HG03196 (cell line): Measurements from ENCODE around the gene SLC6A3.
"Not testable (repeated sequence)": the region's sequence is repeated elsewhere in the genome, so short reads cannot be mapped to it uniquely, and the experiment has no call there.

Experiments used
- ATAC-seq: cut with Tn5 transposase; IDR thresholded peaks from one replicate; pipeline ENCODE4 v1.9.1; 2021; ENCODE audit not compliant: unreplicated experiment

SLC6A3 gene

DNA sequence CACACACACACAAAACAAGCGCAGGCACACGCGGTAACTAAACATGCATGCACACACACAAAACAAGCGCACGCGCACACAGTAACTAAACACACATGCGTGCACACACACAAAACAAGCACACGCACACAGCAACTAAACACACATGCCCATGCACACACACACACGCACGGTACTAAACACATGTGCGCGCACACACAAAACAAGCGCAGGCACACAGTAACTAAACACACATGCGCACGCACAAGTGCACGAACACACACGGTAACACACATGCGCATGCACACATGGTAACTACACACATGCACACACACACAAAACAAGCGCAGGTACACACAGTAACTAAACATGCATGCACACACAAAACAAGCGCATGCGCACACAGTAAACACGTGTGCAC is 19.9 kb upstream of the SLC6A3 start:
- no peak for ATAC-seq

DNA sequence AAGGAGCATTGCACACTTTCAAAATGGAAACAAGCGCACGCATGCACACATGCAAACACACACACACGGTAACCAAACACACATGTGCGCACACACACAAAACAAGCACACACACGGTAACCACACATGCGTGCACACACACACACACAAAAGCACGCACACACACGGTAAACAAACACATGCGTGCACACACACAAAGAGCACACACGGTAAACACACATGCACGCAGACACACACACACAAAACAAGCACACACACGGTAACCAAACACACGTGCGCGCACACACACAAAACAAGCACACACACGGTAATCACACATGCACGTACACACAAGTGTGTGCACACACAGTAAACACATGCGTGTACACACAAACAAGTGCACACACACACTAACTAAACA is 19.3 kb upstream of the SLC6A3 start:
- no peak for ATAC-seq

DNA sequence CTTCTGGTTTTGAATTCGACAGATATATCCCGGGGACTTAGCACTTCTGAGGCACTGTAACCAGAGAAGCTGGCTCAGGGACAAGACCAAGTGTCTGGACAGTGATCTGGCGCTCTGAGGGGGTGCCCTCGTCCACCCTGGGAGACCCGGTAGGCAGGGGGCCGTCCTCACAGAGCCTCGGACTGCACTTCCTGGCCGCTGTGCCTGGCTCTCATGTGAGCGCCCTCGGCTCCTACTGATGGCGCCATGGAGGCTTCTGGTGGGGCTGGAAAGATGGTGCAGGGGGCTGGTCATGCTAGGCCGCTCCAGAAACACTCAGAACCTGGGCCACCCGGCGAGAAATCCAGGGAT is 18.8 kb upstream of the SLC6A3 start:
- no peak for ATAC-seq

DNA sequence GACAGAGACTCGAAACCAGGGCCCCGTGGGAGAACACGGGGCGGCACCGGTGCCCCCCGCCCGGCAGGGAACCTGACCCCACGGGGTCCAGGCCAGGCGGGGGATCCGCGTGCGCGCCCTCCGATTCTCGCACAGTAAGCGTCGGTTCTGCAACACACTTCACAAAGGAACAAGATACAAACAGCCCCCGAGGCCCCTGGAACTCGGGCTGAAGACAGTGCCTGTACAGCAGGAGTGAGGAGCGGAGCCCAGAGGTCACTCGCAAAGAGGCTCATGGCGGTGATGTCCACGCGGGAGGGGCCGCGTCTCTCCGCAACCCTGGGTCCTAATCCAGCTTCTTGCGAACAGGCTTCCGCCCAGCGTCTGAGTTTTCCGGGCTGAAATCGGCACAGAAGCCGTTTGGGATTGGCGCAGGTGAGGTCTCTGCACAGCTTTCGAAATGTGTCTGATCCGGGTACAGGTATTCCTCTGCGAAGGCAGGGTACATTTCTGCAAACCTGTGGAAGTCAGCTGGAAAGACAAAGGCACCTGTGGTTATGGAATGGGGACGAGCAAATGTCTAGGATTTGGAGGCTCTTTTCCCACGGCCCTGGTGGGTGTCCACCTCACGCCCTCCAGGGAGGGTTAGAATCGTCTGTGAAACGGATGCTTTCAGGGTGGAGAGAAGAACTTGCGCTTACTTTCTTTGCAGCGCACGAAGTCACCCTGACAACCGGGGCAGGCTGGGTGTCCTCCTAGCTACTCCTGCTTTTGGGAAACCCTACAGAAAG is 18.3 kb upstream of the SLC6A3 start:
- ATAC-seq: no peak

DNA sequence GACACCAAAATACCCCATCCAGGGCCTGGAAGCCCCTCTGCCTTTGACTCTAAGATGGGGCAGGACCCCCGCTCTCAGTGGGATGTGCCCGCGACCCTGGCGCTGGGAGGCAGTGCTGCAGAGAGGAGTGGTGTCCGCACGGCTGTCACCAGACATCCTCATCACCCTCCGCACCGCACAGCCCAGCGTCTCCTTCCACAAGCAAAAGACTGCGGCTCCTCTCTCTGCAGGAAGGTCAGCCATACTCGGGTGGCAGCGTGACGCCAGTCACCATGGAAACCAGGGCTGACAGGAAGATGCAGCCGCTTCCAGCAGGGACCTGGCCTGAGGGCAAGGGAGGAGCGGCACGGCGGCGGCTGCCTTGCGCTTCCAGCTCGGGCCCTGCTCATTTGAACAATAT is 17.1 kb upstream of the SLC6A3 start:
- ATAC-seq: no peak

DNA sequence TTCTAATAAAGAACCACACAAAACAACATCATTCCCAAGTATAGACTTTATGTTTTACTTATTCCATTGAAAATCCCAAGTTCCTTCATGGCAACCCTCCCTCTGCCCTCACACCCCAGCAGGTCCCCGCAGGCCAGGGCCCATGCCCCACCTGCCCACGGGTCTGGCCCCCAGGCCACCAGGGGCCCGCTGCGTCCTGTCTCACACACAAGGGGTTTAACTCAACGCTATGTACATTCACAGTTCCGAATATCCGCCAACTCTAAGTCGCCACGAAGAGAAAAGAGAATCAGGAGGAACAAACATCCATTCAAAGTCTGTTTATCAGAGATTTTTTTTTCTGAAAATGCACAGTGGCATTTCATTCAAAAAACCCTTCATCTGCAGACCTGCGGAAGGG is 16.2 kb upstream of the SLC6A3 start:
- ATAC-seq: no peak

DNA sequence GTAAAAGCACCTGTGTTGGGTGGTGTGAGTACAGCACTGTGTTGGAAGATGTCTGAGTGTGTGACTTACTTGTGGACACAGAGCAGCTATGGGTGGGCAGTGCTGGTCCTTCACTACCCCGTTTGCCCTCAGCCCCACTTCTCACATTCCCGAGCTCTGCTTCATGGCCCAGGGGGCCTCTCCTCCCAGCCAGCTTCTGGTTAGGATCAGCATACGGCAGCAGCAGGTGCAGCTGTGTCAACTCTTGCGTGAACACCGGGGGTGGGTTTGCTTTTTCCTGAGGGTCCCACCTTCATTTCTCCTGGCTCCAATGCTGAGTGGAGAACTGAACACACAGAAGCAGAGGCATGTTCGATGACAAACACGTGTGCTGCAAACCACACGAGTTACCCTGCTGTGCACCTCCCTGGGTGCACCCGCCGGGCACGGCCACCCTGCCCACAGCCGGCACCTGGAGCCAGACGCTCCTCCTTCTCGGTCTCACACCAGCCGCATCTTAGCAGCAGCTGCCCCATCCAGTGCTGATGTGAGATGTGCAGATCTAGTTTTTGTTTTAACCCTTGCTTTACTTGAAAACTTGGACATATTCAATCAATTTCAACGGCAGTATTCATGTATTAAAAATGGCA is 14.9 kb upstream of the SLC6A3 start:
- ATAC-seq: no peak

DNA sequence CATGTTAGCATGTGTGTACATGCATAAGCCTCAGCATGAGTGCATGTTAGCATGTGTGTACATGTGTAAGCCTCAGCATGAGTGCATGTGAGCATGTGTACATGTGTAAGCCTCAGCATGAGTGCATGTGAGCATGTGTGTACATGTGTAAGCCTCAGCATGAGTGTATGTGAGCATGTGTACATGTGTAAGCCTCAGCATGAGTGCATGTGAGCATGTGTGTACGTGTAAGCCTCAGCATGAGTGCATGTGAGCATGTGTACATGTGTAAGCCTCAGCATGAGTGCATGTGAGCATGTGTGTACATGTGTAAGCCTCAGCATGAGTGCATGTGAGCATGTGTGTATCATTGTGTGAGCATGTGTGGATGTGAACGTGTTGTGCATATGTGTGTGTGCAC is 14.2 kb upstream of the SLC6A3 start:
- ATAC-seq: not testable (repeated sequence)

DNA sequence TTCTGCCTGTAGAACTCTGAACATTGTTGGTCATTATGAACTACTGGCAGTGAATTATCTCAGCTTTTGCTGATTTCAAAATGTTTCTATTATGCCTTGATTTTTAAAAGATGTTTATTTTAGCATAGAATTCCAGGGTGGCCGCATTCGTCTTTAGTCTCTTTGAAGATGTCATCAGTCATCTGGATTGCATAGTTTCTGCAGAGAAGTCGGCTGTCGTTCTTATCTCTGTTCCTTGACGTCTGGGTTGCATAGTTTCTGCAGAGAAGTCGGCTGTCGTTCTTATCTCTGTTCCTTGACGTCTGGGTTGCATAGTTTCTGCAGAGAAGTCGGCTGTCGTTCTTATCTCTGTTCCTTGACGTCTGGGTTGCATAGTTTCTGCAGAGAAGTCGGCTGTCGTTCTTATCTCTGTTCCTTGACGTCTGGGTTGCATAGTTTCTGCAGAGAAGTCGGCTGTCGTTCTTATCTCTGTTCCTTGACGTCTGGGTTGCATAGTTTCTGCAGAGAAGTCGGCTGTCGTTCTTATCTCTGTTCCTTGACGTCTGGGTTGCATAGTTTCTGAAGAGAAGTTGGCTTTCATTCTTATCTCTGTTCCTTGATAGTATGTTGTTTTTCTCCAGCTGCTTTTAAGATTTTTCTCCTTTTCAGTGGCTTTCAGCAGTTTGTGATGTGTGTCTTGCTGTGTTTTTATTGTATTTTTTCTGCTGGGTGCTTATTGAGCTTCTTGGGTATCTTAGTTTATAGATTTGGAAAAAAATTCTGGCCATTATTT is 11.1 kb upstream of the SLC6A3 start:
- not testable (repeated sequence) for ATAC-seq

DNA sequence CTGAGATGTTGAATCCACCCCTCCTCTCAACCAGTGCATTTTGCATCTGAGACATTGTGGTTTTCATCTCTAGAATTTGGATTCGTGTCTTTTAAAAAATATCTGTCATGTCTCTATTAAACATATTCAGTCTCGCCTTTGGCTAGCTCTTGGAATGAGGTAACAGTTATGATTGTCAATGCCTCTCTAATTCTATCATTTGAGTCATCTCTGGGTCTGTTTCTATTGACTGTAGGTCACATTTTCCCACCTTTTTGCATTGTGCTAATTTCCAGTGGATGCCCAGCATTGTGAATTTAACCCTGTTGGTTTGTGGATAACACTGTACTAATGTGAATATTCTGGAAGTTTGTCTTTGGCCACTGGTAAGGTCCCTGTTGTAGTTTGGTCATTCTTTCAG is 8.4 kb upstream of the SLC6A3 start:
- no peak for ATAC-seq

DNA sequence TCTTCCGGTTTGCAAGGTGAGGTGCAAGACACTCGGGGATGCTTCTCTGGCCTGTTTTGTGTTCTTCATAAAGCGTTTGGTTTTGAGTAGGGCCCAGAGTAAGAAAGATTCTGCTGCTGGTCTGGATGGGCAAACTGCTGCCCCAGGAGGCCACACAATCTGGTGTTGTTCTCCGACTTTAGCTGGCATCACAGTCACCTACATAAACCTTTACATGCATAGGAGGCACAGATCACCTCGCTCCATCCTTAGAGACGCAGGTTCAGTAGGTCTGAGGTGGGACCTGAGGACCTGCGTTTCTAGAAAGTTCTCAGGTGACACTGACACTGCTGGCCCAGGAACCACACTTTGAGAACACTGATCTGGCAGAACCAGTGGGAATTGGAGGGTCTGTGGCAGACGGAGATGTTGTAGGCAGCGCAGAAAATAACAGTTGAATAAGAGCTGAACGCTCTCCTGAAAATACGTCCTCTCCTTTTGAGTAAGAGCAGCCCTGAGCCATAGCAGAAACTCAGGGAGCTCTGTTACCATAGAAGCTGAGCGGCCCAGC is 3.9 kb upstream of the SLC6A3 start:
- ATAC-seq: no peak

DNA sequence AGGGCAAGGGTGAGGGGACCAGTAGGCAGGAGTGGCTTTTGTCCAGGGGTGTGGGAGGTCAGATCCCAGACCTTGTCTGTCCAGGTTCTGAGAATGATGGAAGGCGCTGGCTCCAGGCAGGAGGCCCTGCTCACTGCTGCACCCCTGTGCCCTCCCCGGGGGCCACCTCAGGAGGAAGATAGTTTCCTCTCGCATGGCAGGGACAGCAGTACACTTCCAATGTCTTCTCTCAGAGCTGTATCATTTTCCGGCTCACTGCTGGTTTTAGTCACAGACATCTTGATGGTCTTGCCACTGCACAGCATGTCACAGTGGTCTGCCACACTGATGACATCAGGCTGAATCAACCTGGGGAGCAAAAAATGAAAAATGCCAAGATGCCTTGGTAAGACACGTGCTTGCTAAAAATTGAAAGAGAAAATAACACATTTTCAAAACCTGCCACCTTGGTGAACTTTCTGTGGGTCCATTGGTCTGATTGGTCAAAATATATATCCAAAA is 3.3 kb upstream of the SLC6A3 start:
- ATAC-seq: no peak

DNA sequence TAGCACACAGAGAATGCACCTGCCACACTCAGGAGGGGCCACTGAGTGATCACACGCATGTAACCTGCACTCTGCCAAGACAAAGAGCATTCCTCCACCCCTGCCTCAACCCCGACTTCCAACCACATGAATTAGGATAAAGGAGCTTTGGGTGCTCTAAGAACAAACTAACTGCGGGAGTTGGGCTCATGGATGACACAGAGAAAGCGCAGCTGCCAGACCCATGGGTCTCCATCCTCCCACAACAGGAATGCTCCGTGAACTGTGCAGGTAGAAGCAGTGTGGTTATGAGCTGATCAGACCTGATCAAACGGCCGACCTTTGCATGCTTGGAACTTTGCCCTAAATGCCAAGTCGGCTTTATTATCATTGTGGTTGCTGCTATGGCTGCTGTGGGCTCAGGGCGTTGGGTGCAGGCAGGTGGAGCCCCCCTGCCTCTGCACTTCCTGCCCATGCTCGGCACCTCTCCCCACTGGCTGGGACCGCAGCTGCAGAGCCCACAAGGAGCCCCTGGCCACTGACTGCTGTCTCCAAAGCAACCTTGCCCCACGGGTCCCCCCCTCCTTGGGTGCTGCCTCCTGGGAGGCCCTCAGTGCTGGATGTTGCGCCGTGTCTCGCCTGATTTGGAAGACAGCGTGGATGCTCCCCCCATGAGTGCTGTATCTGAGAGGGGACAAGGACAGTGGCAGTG is 2.6 kb upstream of the SLC6A3 start:
- no peak for ATAC-seq

DNA sequence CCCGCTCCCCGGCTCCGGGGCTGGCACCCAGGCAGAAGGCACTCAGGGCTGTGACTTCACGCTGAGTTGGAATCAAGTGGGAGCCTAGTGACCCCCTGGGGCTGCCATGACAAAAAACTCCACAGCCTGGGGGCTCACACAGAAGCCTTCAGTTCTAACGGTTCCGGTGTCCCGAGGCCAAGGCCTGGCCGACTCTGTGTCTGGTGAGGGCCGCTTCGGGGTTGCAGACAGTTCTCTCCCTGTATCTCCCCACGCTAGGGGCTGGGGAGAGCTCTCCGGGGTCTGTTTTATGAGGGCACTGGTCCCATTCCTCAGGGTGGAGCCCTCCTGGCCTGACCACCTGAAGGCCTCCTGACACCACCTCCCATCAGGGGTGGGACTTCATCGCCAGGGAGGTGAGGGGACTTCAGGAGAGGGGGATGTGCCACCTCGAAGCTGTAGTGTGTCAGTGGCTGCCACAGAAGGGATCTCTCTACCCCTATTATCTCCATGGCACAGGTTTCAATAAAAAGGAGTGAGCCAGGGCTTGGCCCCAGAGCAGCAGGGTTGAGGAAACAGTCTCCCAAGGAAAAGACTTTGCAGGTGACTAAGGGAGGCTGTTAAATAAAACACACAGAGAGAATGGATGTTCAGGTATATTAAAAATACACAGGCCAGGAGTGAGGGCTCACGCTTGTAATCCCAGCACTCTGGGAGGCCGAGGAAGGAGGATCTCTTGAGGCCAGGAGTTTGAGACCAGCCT is 1.5 kb upstream of the SLC6A3 start:
- no peak for ATAC-seq

DNA sequence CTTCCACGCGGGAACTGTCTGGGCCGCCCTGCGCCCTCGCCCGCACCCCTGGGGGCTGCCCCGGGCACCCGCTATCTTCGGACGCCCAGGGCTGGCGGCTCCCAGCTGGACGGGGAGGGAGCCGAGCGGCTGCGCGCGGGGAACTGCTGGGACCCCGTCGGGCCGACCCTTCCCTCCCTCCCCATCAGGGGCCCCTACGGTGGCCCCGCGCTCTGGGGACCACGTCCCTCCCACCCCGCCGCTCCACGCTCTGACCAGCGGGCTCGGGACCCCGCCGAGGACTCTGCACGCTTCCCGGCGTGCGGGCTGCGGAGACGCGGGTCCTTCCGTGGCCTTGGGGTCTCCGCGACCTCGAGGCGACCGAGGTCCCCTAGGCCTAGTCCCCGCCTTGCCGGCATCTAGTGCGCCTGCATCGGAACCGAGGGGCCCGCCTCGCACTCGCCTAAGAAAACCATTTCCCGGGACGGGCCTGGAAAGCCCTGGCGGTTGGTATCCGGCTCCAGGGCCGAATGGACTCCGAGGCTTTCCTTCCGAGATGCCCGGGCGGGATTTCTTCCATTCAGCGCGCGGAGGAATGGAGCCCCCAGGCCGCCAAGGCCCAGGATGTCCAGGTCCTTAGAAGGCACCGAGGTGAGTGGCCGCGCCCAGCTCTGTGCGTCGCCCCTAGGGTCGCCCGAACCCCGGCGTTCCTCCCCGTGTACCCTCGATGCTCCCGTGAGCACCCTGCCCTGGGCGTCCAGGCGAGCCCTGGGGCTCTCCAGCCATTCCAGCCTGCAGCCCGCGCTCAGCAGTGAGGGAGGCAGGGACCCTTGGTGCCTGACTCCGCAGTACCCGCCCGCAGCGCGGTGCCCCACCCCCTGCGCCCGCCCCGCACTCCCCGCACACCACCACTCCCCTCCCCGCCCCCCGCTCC is 705 bp upstream of the SLC6A3 start:
- ATAC-seq: no peak

DNA sequence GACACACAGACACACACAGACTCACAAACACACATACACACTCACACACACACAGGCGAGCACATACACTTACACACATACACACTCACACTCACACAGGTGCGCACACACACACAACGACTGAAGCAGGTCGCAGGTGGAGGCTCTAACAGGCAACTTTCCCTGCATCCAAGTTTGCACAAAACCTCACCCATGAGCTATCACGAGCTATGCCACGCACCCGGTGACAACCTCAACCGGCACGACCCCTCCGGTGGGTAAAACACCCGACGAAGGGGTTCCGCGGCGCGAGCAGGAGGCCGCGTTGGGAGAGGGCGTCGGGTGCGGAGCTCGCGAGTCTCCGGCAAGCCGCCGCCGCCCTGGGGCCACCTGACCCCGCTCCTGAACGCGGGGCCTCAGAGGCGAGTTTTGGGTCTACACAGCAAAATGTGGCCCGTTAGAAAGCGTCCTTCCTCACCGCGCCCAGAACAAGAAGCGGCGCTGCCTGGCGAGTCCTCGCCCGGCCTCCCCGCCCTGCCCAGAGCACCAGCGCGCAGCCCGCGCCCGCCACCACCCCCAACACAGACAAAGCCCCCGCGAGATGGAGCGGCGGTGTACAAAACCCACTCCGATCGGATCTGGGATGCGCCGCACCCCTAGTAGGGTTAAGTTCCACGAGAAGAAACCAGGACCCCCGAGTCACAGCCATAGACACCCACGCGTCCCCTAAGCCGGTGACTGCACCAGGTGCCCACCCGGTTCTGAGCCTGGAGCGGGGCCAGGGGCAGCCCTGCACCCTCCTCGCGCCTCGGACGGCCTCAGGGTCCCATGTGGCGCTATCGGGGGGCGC is 665 bp downstream of the SLC6A3 start:
- ATAC-seq: no peak

DNA sequence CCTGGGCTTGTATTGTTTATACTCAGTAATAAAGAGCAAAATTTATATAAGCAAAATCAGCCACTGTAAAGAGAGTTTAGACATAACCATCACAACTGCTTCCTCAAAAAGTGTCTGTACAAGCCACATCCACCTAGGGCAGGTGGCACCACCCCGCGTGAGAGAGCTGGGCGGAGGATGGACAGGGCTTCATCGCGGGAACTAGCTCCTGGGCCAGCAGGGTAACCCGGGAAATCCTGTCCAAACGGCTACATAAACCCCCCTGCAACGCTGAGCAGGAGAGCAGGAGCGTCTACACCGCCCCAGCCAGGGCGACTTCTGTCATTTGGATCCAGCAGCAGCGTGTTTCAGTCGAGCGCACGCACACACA is 1.3 kb downstream of the SLC6A3 start:
- no peak for ATAC-seq

DNA sequence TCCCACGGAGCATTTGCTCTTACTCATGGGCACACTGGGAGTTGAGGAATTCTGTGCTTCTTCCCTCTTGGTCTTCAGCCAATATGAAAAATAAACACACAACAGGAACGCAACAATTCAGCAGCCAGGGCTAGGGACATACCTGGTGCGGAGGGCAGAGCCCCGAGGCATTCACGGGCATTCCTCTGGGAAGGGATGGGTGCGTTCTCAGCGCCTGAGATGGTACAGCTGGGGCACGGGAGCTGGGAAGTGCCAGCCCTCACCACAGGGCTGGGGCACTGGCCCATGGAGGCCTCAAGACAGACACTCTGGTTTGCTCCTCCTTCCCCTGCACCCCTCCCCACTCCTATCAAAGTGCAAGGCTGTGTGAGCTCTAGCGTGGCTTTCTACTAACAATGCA is 2.1 kb downstream of the SLC6A3 start:
- ATAC-seq: no peak
